Measurements from ENCODE around the gene SEC61B.

Gene SEC61B

DNA sequence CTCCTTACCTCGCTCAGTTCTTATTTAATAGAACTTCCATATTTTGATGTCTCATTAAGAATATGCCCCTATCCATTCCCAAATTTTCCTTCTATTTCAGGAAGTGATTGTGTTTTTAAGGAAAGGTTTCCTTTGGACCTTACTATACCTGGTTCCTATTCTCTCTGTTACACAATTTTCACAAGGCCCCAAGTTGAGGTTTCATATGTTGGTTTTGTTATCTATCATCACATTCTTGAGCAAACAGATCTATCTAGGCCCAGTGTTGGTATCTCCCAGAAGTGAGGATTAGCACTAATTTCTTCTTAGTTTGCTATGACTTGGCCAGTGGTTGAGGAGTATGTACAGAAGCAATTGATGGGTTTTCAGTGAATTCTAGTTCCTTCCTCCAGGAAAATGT, 41.9 kb upstream of the SEC61B start:
- TF ChIP-seq, protein P1, sequence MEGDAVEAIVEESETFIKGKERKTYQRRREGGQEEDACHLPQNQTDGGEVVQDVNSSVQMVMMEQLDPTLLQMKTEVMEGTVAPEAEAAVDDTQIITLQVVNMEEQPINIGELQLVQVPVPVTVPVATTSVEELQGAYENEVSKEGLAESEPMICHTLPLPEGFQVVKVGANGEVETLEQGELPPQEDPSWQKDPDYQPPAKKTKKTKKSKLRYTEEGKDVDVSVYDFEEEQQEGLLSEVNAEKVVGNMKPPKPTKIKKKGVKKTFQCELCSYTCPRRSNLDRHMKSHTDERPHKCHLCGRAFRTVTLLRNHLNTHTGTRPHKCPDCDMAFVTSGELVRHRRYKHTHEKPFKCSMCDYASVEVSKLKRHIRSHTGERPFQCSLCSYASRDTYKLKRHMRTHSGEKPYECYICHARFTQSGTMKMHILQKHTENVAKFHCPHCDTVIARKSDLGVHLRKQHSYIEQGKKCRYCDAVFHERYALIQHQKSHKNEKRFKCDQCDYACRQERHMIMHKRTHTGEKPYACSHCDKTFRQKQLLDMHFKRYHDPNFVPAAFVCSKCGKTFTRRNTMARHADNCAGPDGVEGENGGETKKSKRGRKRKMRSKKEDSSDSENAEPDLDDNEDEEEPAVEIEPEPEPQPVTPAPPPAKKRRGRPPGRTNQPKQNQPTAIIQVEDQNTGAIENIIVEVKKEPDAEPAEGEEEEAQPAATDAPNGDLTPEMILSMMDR (IDR thresholded peaks at IDR 0.05; ENCODE audit: borderline replicate concordance, insufficient read depth, low read depth, low read length) = no peak
- H3K4me3 ChIP-seq (ENCODE audit: low read depth, low read length) = no peak overlapping the region

DNA sequence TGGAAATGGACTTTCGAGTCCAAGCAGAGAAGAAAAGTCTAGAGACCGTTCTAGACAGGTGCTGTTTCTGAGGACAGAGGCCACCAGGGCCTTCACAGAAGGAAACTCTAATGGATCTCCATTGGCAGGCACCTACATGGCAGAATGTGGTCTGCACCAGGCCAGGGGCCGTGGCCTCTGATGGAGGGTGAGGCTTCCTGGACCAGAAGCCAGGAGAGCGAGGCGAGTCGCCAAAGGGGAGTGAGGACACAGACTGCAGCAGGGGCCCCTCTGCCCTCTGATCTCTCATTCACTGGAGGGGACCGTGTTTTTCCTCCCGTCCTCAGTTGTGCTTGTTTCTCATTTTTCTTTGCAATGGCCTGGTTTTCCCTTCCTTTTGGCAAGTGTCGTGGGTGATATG, 41.4 kb upstream of the SEC61B start:
- no peak overlapping the region for H3K4me3 ChIP-seq (ENCODE audit: low read depth, low read length)
- TF ChIP-seq, protein P1 (IDR thresholded peaks at IDR 0.05; ENCODE audit: borderline replicate concordance, insufficient read depth, low read depth, low read length) = no peak

DNA sequence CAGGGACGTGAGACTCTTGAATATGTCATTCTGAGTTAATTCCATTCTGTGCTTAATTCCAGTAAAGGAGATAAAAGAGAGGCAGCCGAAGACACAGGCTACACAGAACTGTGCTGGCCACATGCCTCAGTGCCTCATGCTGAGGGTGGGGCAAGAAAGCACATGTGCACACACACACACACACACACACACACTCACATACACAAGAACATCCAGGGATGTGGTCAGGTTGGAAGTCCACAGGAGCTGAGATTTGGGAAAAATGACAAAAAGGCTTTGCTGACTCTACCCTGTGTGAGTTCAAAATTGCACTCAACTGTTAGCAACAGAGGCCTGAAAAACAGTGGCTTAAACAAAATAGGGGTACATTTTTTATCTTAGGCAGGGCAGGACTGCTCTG, 40.9 kb upstream of the SEC61B start:
- no peak overlapping the region for H3K4me3 ChIP-seq (ENCODE audit: low read depth, low read length)

GRCh38 chr9:99181621-99182020, 40.5 kb upstream of the SEC61B start:
- no peak overlapping the region for H3K4me3 ChIP-seq (ENCODE audit: low read depth, low read length)
- TF ChIP-seq, protein P1 (IDR thresholded peaks at IDR 0.05; ENCODE audit: borderline replicate concordance, insufficient read depth, low read depth, low read length) = no peak

More for the DNA sequence above, 40.9 kb upstream of the SEC61B start:
- TF ChIP-seq, protein P1 (IDR thresholded peaks at IDR 0.05; ENCODE audit: borderline replicate concordance, insufficient read depth, low read depth, low read length) = no peak

DNA sequence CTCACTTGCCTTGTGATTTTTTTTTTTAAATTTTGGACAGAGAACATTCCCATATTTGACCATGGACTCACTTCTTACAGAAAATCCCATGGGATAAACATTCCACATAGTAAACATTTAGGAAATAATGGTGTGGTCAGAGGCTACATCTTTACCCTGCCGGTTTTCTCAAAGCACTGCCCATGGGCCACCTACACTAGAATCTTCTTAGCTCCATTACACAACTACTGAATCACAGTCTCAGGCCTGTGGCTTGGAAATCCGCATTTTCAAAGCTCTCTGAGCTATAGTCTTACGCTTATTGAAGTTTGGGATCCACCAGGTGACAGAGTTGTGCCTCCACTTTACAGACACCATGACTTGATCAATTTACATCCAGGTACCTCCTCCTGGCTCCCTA, 39.7 kb upstream of the SEC61B start:
- TF ChIP-seq, protein P1 (IDR thresholded peaks at IDR 0.05; ENCODE audit: borderline replicate concordance, insufficient read depth, low read depth, low read length) = no peak
- no peak overlapping the region for H3K4me3 ChIP-seq (ENCODE audit: low read depth, low read length)

DNA sequence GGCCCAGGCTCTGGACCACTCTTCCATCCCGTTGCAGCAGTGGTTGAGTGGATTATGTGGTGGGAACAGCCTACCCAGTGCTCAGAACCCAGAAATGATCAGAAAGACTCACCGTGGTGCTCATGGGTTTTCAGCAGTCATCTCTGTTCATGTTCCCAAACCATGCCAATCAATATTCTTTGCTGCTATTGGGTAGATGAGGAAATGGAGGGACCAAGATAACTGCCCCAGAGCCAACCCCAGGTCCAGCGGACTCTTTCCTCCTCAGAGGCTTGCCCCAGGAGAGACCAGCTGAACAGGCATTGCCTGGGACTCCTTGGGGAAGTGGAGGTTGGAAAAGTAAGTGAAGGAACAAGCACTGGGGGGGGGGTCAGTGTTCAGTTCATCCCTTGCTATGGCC, 38.5 kb upstream of the SEC61B start:
- TF ChIP-seq, protein P1 (IDR thresholded peaks at IDR 0.05; ENCODE audit: borderline replicate concordance, insufficient read depth, low read depth, low read length) = no peak
- H3K4me3 ChIP-seq (ENCODE audit: low read depth, low read length) = no peak overlapping the region

GRCh38 chr9:99184110-99184474, 38.0 kb upstream of the SEC61B start:
- H3K4me3 ChIP-seq (ENCODE audit: low read depth, low read length) = no peak overlapping the region
- TF ChIP-seq, protein P1 (IDR thresholded peaks at IDR 0.05; ENCODE audit: borderline replicate concordance, insufficient read depth, low read depth, low read length) = no peak
